ENCODE measurements around the gene WIPI1. TPM values are rescaled to one million over a fixed set of nuclear protein-coding genes. Genes with fewer than 3 reads are reported as not detected.
"Not testable (repeated sequence)": the region's sequence is repeated elsewhere in the genome, so short reads cannot be mapped to it uniquely, and the experiment has no call there.

Gene WIPI1
- total RNA-seq, 1 donor from 2014 or later, result 89.9 TPM

- Histone ChIP-seq H3K36me3 (no peaks in the 10 kb centered on the region), H3K27ac (replicated peaks) (peak overlapping the region; percentile 100), H3K9me3 (replicated peaks) (no peaks in the 10 kb centered on the region), H3K4me1 (peaks cover 62% of the 10 kb centered on the region), H3K4me3 (peak overlapping the region; percentile 20), H3K27me3 (ENCODE audit: low read depth) (no peaks in the 10 kb centered on the region)
- intact Hi-C loops (cut with micrococcal nuclease), result no loop called here
- no peak for DNase-seq
- TF ChIP-seq, protein P1, sequence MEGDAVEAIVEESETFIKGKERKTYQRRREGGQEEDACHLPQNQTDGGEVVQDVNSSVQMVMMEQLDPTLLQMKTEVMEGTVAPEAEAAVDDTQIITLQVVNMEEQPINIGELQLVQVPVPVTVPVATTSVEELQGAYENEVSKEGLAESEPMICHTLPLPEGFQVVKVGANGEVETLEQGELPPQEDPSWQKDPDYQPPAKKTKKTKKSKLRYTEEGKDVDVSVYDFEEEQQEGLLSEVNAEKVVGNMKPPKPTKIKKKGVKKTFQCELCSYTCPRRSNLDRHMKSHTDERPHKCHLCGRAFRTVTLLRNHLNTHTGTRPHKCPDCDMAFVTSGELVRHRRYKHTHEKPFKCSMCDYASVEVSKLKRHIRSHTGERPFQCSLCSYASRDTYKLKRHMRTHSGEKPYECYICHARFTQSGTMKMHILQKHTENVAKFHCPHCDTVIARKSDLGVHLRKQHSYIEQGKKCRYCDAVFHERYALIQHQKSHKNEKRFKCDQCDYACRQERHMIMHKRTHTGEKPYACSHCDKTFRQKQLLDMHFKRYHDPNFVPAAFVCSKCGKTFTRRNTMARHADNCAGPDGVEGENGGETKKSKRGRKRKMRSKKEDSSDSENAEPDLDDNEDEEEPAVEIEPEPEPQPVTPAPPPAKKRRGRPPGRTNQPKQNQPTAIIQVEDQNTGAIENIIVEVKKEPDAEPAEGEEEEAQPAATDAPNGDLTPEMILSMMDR (IDR thresholded peaks at IDR 0.05; ENCODE audit: borderline replicate concordance), result no peak
Measured at GRCh38 chr17:68379177-68379510, 78.2 kb downstream of the WIPI1 start.

- Histone ChIP-seq H3K36me3 (no peaks in the 10 kb centered on the region), H3K4me1 (peaks cover 56% of the 10 kb centered on the region), H3K27me3 (ENCODE audit: low read depth) (no peaks in the 10 kb centered on the region), H3K27ac (replicated peaks) (peak overlapping the region; percentile 100), H3K4me3 (peak overlapping the region; percentile 46), H3K9me3 (replicated peaks) (no peaks in the 10 kb centered on the region)
- DNase-seq, result peak; percentile 95
- TF ChIP-seq, protein P1 (IDR thresholded peaks at IDR 0.05; ENCODE audit: borderline replicate concordance), result no peak
- intact Hi-C loops (cut with micrococcal nuclease), result no loop called here
Measured at GRCh38 chr17:68378268-68379176, 78.8 kb downstream of the WIPI1 start.

GRCh38 chr17:68377771-68378267, 79.5 kb downstream of the WIPI1 start:
- peaks cover 49% of the 10 kb centered on the region for H3K4me1 ChIP-seq
- DNase-seq, result no peak
- intact Hi-C loops (cut with micrococcal nuclease), result no loop called here
- H3K36me3 ChIP-seq, result no peaks in the 10 kb centered on the region
- H3K9me3 ChIP-seq (replicated peaks), result no peaks in the 10 kb centered on the region
- peak overlapping the region; percentile 46 for H3K4me3 ChIP-seq
- H3K27ac ChIP-seq (replicated peaks), result peak overlapping the region; percentile 100
- TF ChIP-seq, protein P1 (IDR thresholded peaks at IDR 0.05; ENCODE audit: borderline replicate concordance), result no peak
- H3K27me3 ChIP-seq (ENCODE audit: low read depth), result no peaks in the 10 kb centered on the region

DNA sequence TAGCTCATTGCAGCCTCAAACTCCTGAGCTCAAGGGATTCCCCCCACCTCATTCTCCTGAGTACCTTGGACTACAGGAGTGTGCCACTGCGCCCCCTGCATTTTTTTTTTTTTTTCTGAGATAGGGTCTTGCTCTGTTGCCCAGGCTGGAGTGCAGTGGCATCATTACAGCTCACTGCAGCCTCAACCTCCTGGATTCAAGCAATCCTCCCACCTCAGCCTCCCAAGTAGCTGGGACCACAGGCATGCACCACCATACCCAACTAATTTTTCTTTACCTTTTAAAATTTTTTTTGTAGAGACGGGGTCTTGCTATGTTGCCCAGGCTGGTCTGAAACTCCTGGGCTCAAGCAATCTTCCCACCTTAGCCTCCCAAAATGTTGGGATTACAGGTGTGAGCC, 81.1 kb downstream of the WIPI1 start:
- H3K36me3 ChIP-seq; intact Hi-C loops (cut with micrococcal nuclease); H3K27ac ChIP-seq (replicated peaks); DNase-seq; H3K9me3 ChIP-seq (replicated peaks); H3K4me3 ChIP-seq; H3K27me3 ChIP-seq (ENCODE audit: low read depth): not testable (repeated sequence)
- peaks cover 43% of the 10 kb centered on the region for H3K4me1 ChIP-seq

- Histone ChIP-seq H3K27ac (replicated peaks) (no peak overlapping the region), H3K4me3 (no peak overlapping the region), H3K4me1 (peaks cover 38% of the 10 kb centered on the region), H3K27me3 (ENCODE audit: low read depth) (no peaks in the 10 kb centered on the region), H3K9me3 (replicated peaks) (no peaks in the 10 kb centered on the region), H3K36me3 (no peaks in the 10 kb centered on the region)
- no peak for DNase-seq
- intact Hi-C loops (cut with micrococcal nuclease), result no loop called here
- TF ChIP-seq, protein P1 (IDR thresholded peaks at IDR 0.05; ENCODE audit: borderline replicate concordance), result no peak
Measured at GRCh38 chr17:68375566-68375965, 81.7 kb downstream of the WIPI1 start.

Small RNAs within 50 kb of the gene (microRNA-seq; reads per million reads assigned to microRNA genes)
- not detected for gene MIR635

Other genes starting within 250 kb of the WIPI1 start
- gene AMZ2, start 209.5 kb downstream of the WIPI1 start, total RNA-seq, result 99.9 TPM
- 0.08 TPM for gene SLC16A6, start 166.4 kb downstream of the WIPI1 start, total RNA-seq
- gene ARSG, start 166.0 kb downstream of the WIPI1 start, total RNA-seq, result 3.7 TPM
- 733 TPM for gene PRKAR1A, start 54.9 kb upstream of the WIPI1 start, total RNA-seq
- 2.9 TPM for gene FAM20A, start 143.9 kb upstream of the WIPI1 start, total RNA-seq